Mammary epithelial cell (primary cell): ENCODE measurements around the gene GPR39.

Source experiments
- CTCF ChIP-seq, 2 donors: IDR thresholded peaks in 1 of 2; conservative IDR thresholded peaks in 1 of 2; 2 replicates each; pipeline ENCODE4 v1.5.1; 2011 to 2012; ENCODE audit warnings: inconsistent platforms in 2 of 2, low read length in 2 of 2, mild to moderate bottlenecking in 2 of 2, control low read depth in 1 of 2, low read depth in 1 of 2; ENCODE audit not compliant: insufficient read depth in 1 of 2; ENCODE audit errors: extremely low read depth in 1 of 2
- EZH2 ChIP-seq: IDR thresholded peaks from 2 replicates; pipeline ENCODE4 v1.6.1; 2012; ENCODE audit warnings: low read length, inconsistent platforms, borderline replicate concordance

- no peak for TF ChIP-seq CTCF (conservative IDR thresholded peaks at IDR 0.05 in 1 of 2, IDR thresholded peaks at IDR 0.05 in 1 of 2; ENCODE audit: extremely low read depth in 1 of 2, insufficient read depth in 1 of 2, low read depth in 1 of 2, low read length in 2 of 2)
- peak; percentile 81 for TF ChIP-seq EZH2
Measured at GRCh38 chr2:132668987-132669907, 252.6 kb downstream of the GPR39 start.
